IMR-90 (cell line): ENCODE results near the gene ZNF19. TPM values are rescaled to one million over a fixed set of nuclear protein-coding genes. Genes with fewer than 3 reads are reported as not detected.
A peak's percentile ranks its signal among the peaks of the same experiment; 100 is the strongest.

Experiments
- ATAC-seq: fragments of 200-7000 bp; cut with Tn5 transposase; 2 replicates; pipeline ENCODE4 v1.9.1; 2020; ENCODE audit warnings: low read depth, mild to moderate bottlenecking, moderate library complexity
- BruUV-seq: library from RNA; stranded (reverse); fragments of 400-500 nt; replicated peaks from 2 replicates; lab custom pipeline; 2021; lab: Mats Ljungman, UMichigan
- CTCF ChIA-PET: fragments of 300-600 bp; formaldehyde crosslinking; extraction: SDS; loops from one replicate; lab custom pipeline; 2021; ENCODE audit warnings: antibody characterized with exemption; lab: Yijun Ruan, JAX
- POLR2A ChIA-PET: fragments of 300-600 bp; sonication (Branson Sonifier 250); formaldehyde crosslinking; loops from one replicate; lab custom pipeline; 2022; ENCODE audit warnings: antibody characterized with exemption; ENCODE audit not compliant: unreplicated experiment; lab: Charles Lee
- DNase-seq: peaks from one replicate; pipeline ENCODE4 v3.0.0; 2013
- H2AFZ ChIP-seq: replicated peaks from 2 replicates; pipeline ENCODE3; 2013; ENCODE audit warnings: low read length, mild to moderate bottlenecking; ENCODE audit not compliant: poor library complexity
- H2AK5ac ChIP-seq: 2 replicates; pipeline ENCODE4 v1.6.1; 2013; ENCODE audit warnings: low read depth, low read length, inconsistent platforms
- H2AK9ac ChIP-seq: replicated peaks from 2 replicates; pipeline ENCODE3; 2013; ENCODE audit warnings: mild to moderate bottlenecking, low read depth, low read length, moderate library complexity; ENCODE audit not compliant: poor library complexity
- H2BK120ac ChIP-seq: 2 replicates; pipeline ENCODE4 v1.6.1; 2013; ENCODE audit warnings: low read depth, low read length, inconsistent platforms
- H2BK15ac ChIP-seq: 3 replicates; pipeline ENCODE4 v1.6.1; 2013; ENCODE audit warnings: low read depth, low read length, inconsistent platforms
- H2BK20ac ChIP-seq: 2 replicates; pipeline ENCODE4 v1.6.1; 2013; ENCODE audit warnings: low read depth, mild to moderate bottlenecking, inconsistent platforms, low read length, moderate library complexity
- H2BK5ac ChIP-seq: 2 replicates; pipeline ENCODE4 v1.6.1; 2013; ENCODE audit warnings: mild to moderate bottlenecking, low read depth, low read length, inconsistent platforms; ENCODE audit not compliant: poor library complexity, severe bottlenecking
- H3K14ac ChIP-seq: replicated peaks from 2 replicates; pipeline ENCODE4 v1.6.1; 2013; ENCODE audit warnings: low read depth, low read length, inconsistent platforms
- H3K18ac ChIP-seq: 2 replicates; pipeline ENCODE4 v1.6.1; 2013; ENCODE audit warnings: low read depth, low read length, control low read depth
- H3K23ac ChIP-seq: 2 replicates; pipeline ENCODE4 v1.6.1; 2013; ENCODE audit warnings: low read depth, low read length, inconsistent platforms
- H3K27ac ChIP-seq: 2 replicates; pipeline ENCODE4 v1.5.1; 2013; ENCODE audit warnings: mild to moderate bottlenecking, control low read depth, low read length; ENCODE audit not compliant: insufficient read depth
- H3K27me3 ChIP-seq: 2 replicates; pipeline ENCODE4 v1.6.1; 2013; ENCODE audit warnings: low read length; ENCODE audit not compliant: control insufficient read depth, insufficient read depth
- H3K36me3 ChIP-seq: 2 replicates; pipeline ENCODE4 v1.6.1; 2013; ENCODE audit warnings: low read length, mixed read lengths; ENCODE audit not compliant: control insufficient read depth, insufficient read depth
- H3K4ac ChIP-seq: 2 replicates; pipeline ENCODE4 v1.6.1; 2013; ENCODE audit warnings: low read depth, low read length, inconsistent platforms
- H3K4me1 ChIP-seq: 2 replicates; pipeline ENCODE4 v1.6.1; 2013; ENCODE audit warnings: low read length, mixed read lengths; ENCODE audit not compliant: control insufficient read depth, insufficient read depth
- H3K4me2 ChIP-seq: 2 replicates; pipeline ENCODE4 v1.6.1; 2013; ENCODE audit warnings: low read depth, mild to moderate bottlenecking, control low read depth, low read length, moderate library complexity
- H3K4me3 ChIP-seq: 2 replicates; pipeline ENCODE4 v1.5.1; 2013; ENCODE audit warnings: low read depth, mild to moderate bottlenecking, control low read depth, low read length, moderate library complexity; ENCODE audit not compliant: insufficient read depth
- H3K56ac ChIP-seq: 2 replicates; pipeline ENCODE4 v1.6.1; 2013; ENCODE audit warnings: low read length, inconsistent platforms; ENCODE audit not compliant: insufficient read depth; ENCODE audit errors: extremely low read depth
- H3K79me1 ChIP-seq, 2 experiments: 2 replicates each; pipeline ENCODE4 v1.6.1; 2013; ENCODE audit warnings: low read length in 2 of 2, inconsistent platforms in 1 of 2, low read depth in 1 of 2
- H3K9ac ChIP-seq: 2 replicates; pipeline ENCODE4 v1.6.1; 2013; ENCODE audit warnings: low read depth, low read length, control low read depth
- H3K9me1 ChIP-seq: 2 replicates; pipeline ENCODE4 v1.6.1; 2013; ENCODE audit warnings: low read length, inconsistent platforms; ENCODE audit not compliant: insufficient read depth
- H3K9me3 ChIP-seq: 2 replicates; pipeline ENCODE4 v1.6.1; 2013; ENCODE audit warnings: low read length; ENCODE audit not compliant: control insufficient read depth, insufficient read depth
- H4K20me1 ChIP-seq: 2 replicates; pipeline ENCODE4 v1.6.1; 2013; ENCODE audit warnings: low read length, inconsistent platforms; ENCODE audit not compliant: insufficient read depth
- H4K5ac ChIP-seq: 2 replicates; pipeline ENCODE4 v1.6.1; 2013; ENCODE audit warnings: mild to moderate bottlenecking, low read depth, low read length, control low read depth
- H4K8ac ChIP-seq, 2 experiments: 2 replicates each; pipeline ENCODE4 v1.6.1; 2013; ENCODE audit warnings: low read depth in 2 of 2, low read length in 2 of 2, control low read depth in 1 of 2, inconsistent platforms in 1 of 2
- H4K91ac ChIP-seq: 2 replicates; pipeline ENCODE4 v1.6.1; 2013; ENCODE audit warnings: low read depth, low read length, inconsistent platforms; ENCODE audit not compliant: insufficient read depth
- BHLHE40 ChIP-seq: fragments of 150-350 bp; IDR thresholded peaks from 2 replicates; pipeline ENCODE4 v1.6.1; 2016; ENCODE audit warnings: mild to moderate bottlenecking, low read depth, low read length
- CEBPB ChIP-seq: IDR thresholded peaks from 2 replicates; pipeline ENCODE4 v1.6.1; 2012; ENCODE audit warnings: low read depth, low read length, improper control_type of control experiment
- CHD1 ChIP-seq: IDR thresholded peaks from 2 replicates; pipeline ENCODE4 v1.6.1; 2012; ENCODE audit warnings: low read depth, low read length, improper control_type of control experiment
- CTCF ChIP-seq: conservative IDR thresholded peaks from 2 replicates; pipeline ENCODE4 v1.5.1; 2012; ENCODE audit warnings: mild to moderate bottlenecking, low read depth, low read length, improper control_type of control experiment
- FOS ChIP-seq: fragments of 150-350 bp; IDR thresholded peaks from 2 replicates; pipeline ENCODE4 v1.6.1; 2016; ENCODE audit warnings: low read depth, low read length
- MAFK ChIP-seq: IDR thresholded peaks from 2 replicates; pipeline ENCODE4 v1.6.1; 2012; ENCODE audit warnings: low read depth, low read length, improper control_type of control experiment
- NFE2L2 ChIP-seq: fragments of 150-350 bp; IDR thresholded peaks from 2 replicates; pipeline ENCODE4 v1.6.1; 2016; ENCODE audit warnings: low read depth, mild to moderate bottlenecking, low read length
- POLR2A ChIP-seq: IDR thresholded peaks from 2 replicates; pipeline ENCODE4 v1.6.1; 2012; ENCODE audit warnings: mild to moderate bottlenecking, low read depth, low read length
- RAD21 ChIP-seq: IDR thresholded peaks from 2 replicates; pipeline ENCODE4 v1.6.1; 2012; ENCODE audit warnings: low read length, improper control_type of control experiment
- RCOR1 ChIP-seq: IDR thresholded peaks from 2 replicates; pipeline ENCODE4 v1.6.1; 2012; ENCODE audit warnings: mild to moderate bottlenecking, low read length, improper control_type of control experiment; ENCODE audit not compliant: insufficient replicate concordance
- RFX5 ChIP-seq: IDR thresholded peaks from 2 replicates; pipeline ENCODE4 v1.8.0; 2012; ENCODE audit warnings: low read depth, mild to moderate bottlenecking, low read length, moderate library complexity
- dilution Hi-C: fragments of 300-500 bp; cut with HindIII; formaldehyde crosslinking; loops from one replicate; pipeline ENCODE4 v1.14.3; 2018; ENCODE audit warnings: low sequenced_read_pairs; ENCODE audit not compliant: unreplicated experiment
- in situ Hi-C: fragments of 300-500 bp; cut with MboI; formaldehyde crosslinking; loops from 3 replicates; pipeline ENCODE4 v1.14.3; 2019; ENCODE audit warnings: low sequenced_read_pairs, inconsistent platforms, mixed read lengths
- intact Hi-C: fragments of 100-400 bp; cut with micrococcal nuclease; formaldehyde crosslinking; loops from 2 replicates; pipeline ENCODE4 v1.10.0; 2022
- polyA plus RNA-seq, 3 experiments: library from polyadenylated mRNA; depleted of rRNA; stranded (reverse); fragments of >200 nt; gene quantifications; 2 replicates each; pipeline ENCODE4 v1.2.3, GENCODE V29; 2012; ENCODE audit warnings: low replicate concordance in 1 of 3
- total RNA-seq: library from RNA; depleted of rRNA; stranded (reverse); fragments of >200 nt; gene quantifications from 2 replicates; pipeline ENCODE4 v1.2.3, GENCODE V29; 2012

Gene ZNF19
- total and polyA plus RNA-seq, 2 of the 4 experiments (the other 2 are of a cell fraction) = 0.89 to 2.9 TPM

GRCh38 chr16:71453036-71453435 lies 36.1 kb downstream of the ZNF19 start:
- Histone ChIP-seq H4K20me1 (no peaks in the 10 kb centered on the region), H3K4me1 (no peaks in the 10 kb centered on the region), H3K9me1 (no peaks in the 10 kb centered on the region), H2BK5ac (no peak overlapping the region), H3K23ac (no peak overlapping the region), H2AK9ac (no peak overlapping the region), H3K56ac (no peak overlapping the region), H3K14ac (no peak overlapping the region), H3K4me2 (no peak overlapping the region), H3K36me3 (peaks cover 74% of the 10 kb centered on the region), H2BK120ac (no peak overlapping the region; the same call in 1 of the 2 replicates), H2AK5ac (no peak overlapping the region), H3K27me3 (no peaks in the 10 kb centered on the region), H2BK15ac (no peak overlapping the region), H3K4me3 (no peak overlapping the region), H3K27ac (no peak overlapping the region), H3K9me3 (peaks cover 56% of the 10 kb centered on the region), H2AFZ (no peak overlapping the region), H3K18ac (no peak overlapping the region), H4K8ac (no peak overlapping the region), H3K9ac (no peak overlapping the region), H4K91ac (no peak overlapping the region), H2BK20ac (no peak overlapping the region), H4K5ac (no peak overlapping the region), H3K79me1 (peaks cover 12 to 24% of the 10 kb centered on the region in 2 experiments), H3K4ac (no peak overlapping the region)
- POLR2A ChIA-PET = no interaction called here
- ATAC-seq = no peak
- BruUV-seq = no TSS peak
- CTCF ChIA-PET = no interaction called here
- intact Hi-C loops = no loop called here
- dilution Hi-C loops = no loop called here
- in situ Hi-C loops = loop anchor here (5.0 kb wide), 1 partner anchor 34 kb away; the partner anchor contains the start of gene ZNF19
- TF ChIP-seq RAD21 = no peak
- no peak for TF ChIP-seq FOS
- TF ChIP-seq RFX5 = no peak
- no peak for TF ChIP-seq BHLHE40
- no peak for TF ChIP-seq POLR2A
- TF ChIP-seq RCOR1 = no peak
- no peak for TF ChIP-seq CTCF
- no peak for TF ChIP-seq CEBPB
- no peak for TF ChIP-seq CHD1
- TF ChIP-seq MAFK = no peak
- no peak for TF ChIP-seq NFE2L2
- peak; percentile 23 for DNase-seq
